GM19043 (cell line): ENCODE data around the gene EBI3.
"Not testable (repeated sequence)": the region's sequence is repeated elsewhere in the genome, so short reads cannot be mapped to it uniquely, and the experiment has no call there.

ENCODE experiments used
- ATAC-seq: cut with Tn5 transposase; IDR thresholded peaks from one replicate; pipeline ENCODE4 v1.9.1; 2021; ENCODE audit warnings: low read depth; ENCODE audit not compliant: unreplicated experiment

The EBI3 gene

GRCh38 chr19:4199699-4200293 is 29.5 kb upstream of the EBI3 start:
- ATAC-seq = no peak

GRCh38 chr19:4200940-4201542 is 28.3 kb upstream of the EBI3 start:
- ATAC-seq = no peak

GRCh38 chr19:4201798-4202197 is 27.5 kb upstream of the EBI3 start:
- ATAC-seq = no peak

GRCh38 chr19:4206818-4207484 is 22.4 kb upstream of the EBI3 start:
- no peak for ATAC-seq

- ATAC-seq = no peak
Measured at GRCh38 chr19:4208385-4209094, 20.8 kb upstream of the EBI3 start.

GRCh38 chr19:4210166-4210731 is 19.1 kb upstream of the EBI3 start:
- no peak for ATAC-seq

- no peak for ATAC-seq
Measured at GRCh38 chr19:4213116-4213515, 16.2 kb upstream of the EBI3 start.

- no peak for ATAC-seq
Measured at GRCh38 chr19:4215807-4216206, 13.5 kb upstream of the EBI3 start.

GRCh38 chr19:4216846-4217245 is 12.5 kb upstream of the EBI3 start:
- ATAC-seq = no peak

- ATAC-seq = no peak
Measured at GRCh38 chr19:4217429-4218264, 11.7 kb upstream of the EBI3 start.

GRCh38 chr19:4218523-4218922 is 10.8 kb upstream of the EBI3 start:
- ATAC-seq = not testable (repeated sequence)

- ATAC-seq = no peak
Measured at GRCh38 chr19:4220188-4220587, 9.1 kb upstream of the EBI3 start.

- ATAC-seq = no peak
Measured at GRCh38 chr19:4224470-4224869, 4.9 kb upstream of the EBI3 start.

- ATAC-seq = no peak
Measured at GRCh38 chr19:4225885-4226284, 3.4 kb upstream of the EBI3 start.

- ATAC-seq = no peak
Measured at GRCh38 chr19:4227771-4228170, 1.6 kb upstream of the EBI3 start.

GRCh38 chr19:4228765-4229178 is 551 bp upstream of the EBI3 start:
- no peak for ATAC-seq

- ATAC-seq = not testable (repeated sequence)
Measured at GRCh38 chr19:4230237-4230636, 914 bp downstream of the EBI3 start.

- not testable (repeated sequence) for ATAC-seq
Measured at GRCh38 chr19:4231521-4231920, 2.2 kb downstream of the EBI3 start.

GRCh38 chr19:4232139-4232538 is 2.8 kb downstream of the EBI3 start:
- not testable (repeated sequence) for ATAC-seq

- ATAC-seq = no peak
Measured at GRCh38 chr19:4232614-4233281, 3.4 kb downstream of the EBI3 start.
